Gastroesophageal sphincter (tissue), 4 donors: ENCODE results near the gene SZT2. TPM values are rescaled to one million over a fixed set of nuclear protein-coding genes. Genes with fewer than 3 reads are reported as not detected.

Experiments used
- ATAC-seq: fragments of 150-250 bp; one replicate; pipeline ENCODE4 v1.9.1; 2016; ENCODE audit warnings: mild to moderate bottlenecking, moderate library complexity
- H3K27ac ChIP-seq, 4 donors: fragments of 200-600 bp; sonication (generic) in 3 of 4; 1 replicate in 3 of 4; 2 replicates in 1 of 4; pipeline ENCODE4 v1.5.1; 2016 to 2019
- H3K27me3 ChIP-seq: fragments of 200-600 bp; sonication (generic); one replicate; pipeline ENCODE4 v1.5.1; 2019
- H3K36me3 ChIP-seq, 2 donors: fragments of 200-600 bp; sonication (generic); one replicate each; pipeline ENCODE4 v1.5.1; 2019; ENCODE audit warnings: control low read depth in 1 of 2
- H3K4me1 ChIP-seq, 3 donors: fragments of 200-600 bp; sonication (generic); 1 replicate in 2 of 3; 2 replicates in 1 of 3; pipeline ENCODE4 v1.5.1; 2016 to 2019; ENCODE audit warnings: control low read depth in 2 of 3
- H3K4me3 ChIP-seq, 2 donors: fragments of 200-600 bp; sonication (generic); one replicate each; pipeline ENCODE4 v1.5.1; 2019; ENCODE audit warnings: mild to moderate bottlenecking in 1 of 2, moderate library complexity in 1 of 2
- H3K9me3 ChIP-seq, 3 donors: fragments of 200-600 bp; sonication (generic); one replicate each; pipeline ENCODE4 v1.5.1; 2017 to 2019; ENCODE audit warnings: control low read depth in 2 of 3
- CTCF ChIP-seq, 4 experiments: fragments of 200-600 bp in 2 of 4; fragments of 450-650 bp in 2 of 4; sonication (generic) in 1 of 4; IDR thresholded peaks; one replicate each; pipeline ENCODE4 v1.5.1; 2017 to 2019; ENCODE audit warnings: antibody characterized with exemption in 4 of 4, mild to moderate bottlenecking in 2 of 4, moderate library complexity in 2 of 4
- EP300 ChIP-seq: sonication (generic); formaldehyde crosslinking; IDR thresholded peaks from one replicate; pipeline ENCODE4 v1.6.1; 2017; ENCODE audit warnings: antibody characterized with exemption, mild to moderate bottlenecking
- POLR2A ChIP-seq, 2 donors: fragments of 450-650 bp; IDR thresholded peaks; one replicate each; pipeline ENCODE4 v1.6.1; 2017; ENCODE audit warnings: antibody characterized with exemption in 2 of 2, mild to moderate bottlenecking in 2 of 2, moderate library complexity in 1 of 2
- POLR2AphosphoS5 ChIP-seq: sonication (generic); formaldehyde crosslinking; IDR thresholded peaks from one replicate; pipeline ENCODE4 v1.6.1; 2017; ENCODE audit warnings: antibody characterized with exemption
- WGBS, 2 donors: methylation state at CpG; one replicate each; pipeline ENCODE4 v1.1.5; 2018; ENCODE audit warnings: low coverage in 1 of 2; 5-methylcytosine and 5-hydroxymethylcytosine counted together
- small RNA-seq, 4 donors: library from RNA; depleted of rRNA; stranded (forward); fragments of <200 nt; gene quantifications; one replicate each; pipeline ENCODE3, GENCODE V24; 2016
- total RNA-seq, 4 donors: library from RNA; depleted of rRNA; stranded (reverse); fragments of >200 nt; gene quantifications; one replicate each; pipeline ENCODE4 v1.1.0, GENCODE V29; 2016

Gene SZT2
- total RNA-seq, 4 donors from 2014 or later: 13.1 to 40.0 (median 35.1) TPM

- Histone ChIP-seq H3K27me3 (peaks cover 21% of the 10 kb centered on the region), H3K9me3 (no peaks in the 10 kb centered on the region), H3K4me3 (no peak overlapping the region), H3K27ac (no peak overlapping the region), H3K36me3 (no peaks in the 10 kb centered on the region), H3K4me1 (no peaks in the 10 kb centered on the region)
- WGBS, 2 donors: 86 to 100% methylated on average over 2 of the region's 8 CpGs
- no peak for ATAC-seq
- TF ChIP-seq CTCF (IDR thresholded peaks at IDR 0.05) (no peak), POLR2A (IDR thresholded peaks at IDR 0.05) (no peak), POLR2AphosphoS5 (no peak), EP300 (no peak)
Observed at GRCh38 chr1:43503534-43503933, 113.8 kb downstream of the SZT2 start.

Small RNA genes lying within 50 kb of the gene (small RNA-seq; reads per million reads assigned to genes)
- 0 reads per million in 4 donors for gene MIR6735

Other genes with a start within 250 kb of the SZT2 start
- gene EBNA1BP2, start 217.6 kb upstream of the SZT2 start, total RNA-seq: 10 to 100 TPM; 41.7 to 60.9 (median 51.7) TPM
- not detected for gene CFAP57, start 217.6 kb upstream of the SZT2 start, total RNA-seq
- under 1 TPM in 1 of 4 donors, not detected in 3; 0.45 TPM for gene TMEM125, start 119.9 kb upstream of the SZT2 start, total RNA-seq
- under 1 TPM in 1 of 4 donors, not detected in 3; 0.27 TPM for gene C1orf210, start 104.3 kb upstream of the SZT2 start, total RNA-seq
- 10 to 100 TPM; 11.4 to 49.3 (median 30.2) TPM for gene TIE1, start 88.9 kb upstream of the SZT2 start, total RNA-seq
- 1 to 10 TPM in 1 of 4 donors, under 1 TPM in 1, not detected in 2; 0.27 to 1.1 TPM for gene MPL, start 52.1 kb upstream of the SZT2 start, total RNA-seq
- gene CDC20, start 30.9 kb upstream of the SZT2 start, total RNA-seq: under 1 TPM in 3 of 4 donors, not detected in 1; 0.42 to 0.69 (median 0.54) TPM
- gene ELOVL1, start 21.9 kb upstream of the SZT2 start, total RNA-seq: 10 to 100 TPM; 26.3 to 65.0 (median 41.0) TPM
- gene MED8, start 99 bp upstream of the SZT2 start, total RNA-seq: 10 to 100 TPM; 31.4 to 41.1 (median 33.6) TPM
- gene HYI, start 64.0 kb downstream of the SZT2 start, total RNA-seq: 100 to 1,000 TPM in 1 of 4 donors, 10 to 100 TPM in 3; 29.4 to 116 (median 50.8) TPM
- 10 to 100 TPM; 55.8 to 80.4 (median 60.8) TPM for gene PTPRF, start 141.0 kb downstream of the SZT2 start, total RNA-seq